GM18499 (cell line): Measurements from ENCODE around the gene MED12L.

ENCODE experiments used
- ATAC-seq: cut with Tn5 transposase; IDR thresholded peaks from one replicate; pipeline ENCODE4 v1.9.1; 2021; ENCODE audit warnings: moderate number of reproducible peaks; ENCODE audit not compliant: insufficient read depth, unreplicated experiment

MED12L gene

GRCh38 chr3:151476344-151477018 is 391.0 kb downstream of the MED12L start:
- ATAC-seq = no peak

GRCh38 chr3:151477591-151478334 is 392.3 kb downstream of the MED12L start:
- no peak for ATAC-seq

- ATAC-seq = no peak
Measured at GRCh38 chr3:151478335-151478697, 392.9 kb downstream of the MED12L start.

GRCh38 chr3:151479452-151479851 is 394.0 kb downstream of the MED12L start:
- no peak for ATAC-seq

- ATAC-seq = no peak
Measured at GRCh38 chr3:151480492-151480891, 395.0 kb downstream of the MED12L start.

GRCh38 chr3:151483488-151483887 is 398.0 kb downstream of the MED12L start:
- ATAC-seq = no peak

- ATAC-seq = no peak
Measured at GRCh38 chr3:151483961-151484520, 398.6 kb downstream of the MED12L start.
